ENCODE data around the gene CPA2.
A peak's percentile ranks its signal among the peaks of the same experiment; 100 is the strongest.

The CPA2 gene

GRCh38 chr7:130275826-130276297, 9.2 kb downstream of the CPA2 start:
- Histone ChIP-seq H3K4me2 (ENCODE audit: insufficient read depth, low read length, poor library complexity, severe bottlenecking) (no peak overlapping the region), H3K18ac (ENCODE audit: low read length) (no peak overlapping the region), H2AK5ac (ENCODE audit: low read depth, low read length) (no peak overlapping the region), H3K27me3 (ENCODE audit: control insufficient read depth in 3 of 3, insufficient read depth in 3 of 3, low read depth in 1 of 3, low read length in 3 of 3) (no peaks in the 10 kb centered on the region), H3K27ac (replicated peaks; ENCODE audit: low read length) (peak overlapping the region; percentile 48), H3K36me3 (replicated peaks in 1 of 2; ENCODE audit: control insufficient read depth in 2 of 2, insufficient read depth in 2 of 2, low read length in 2 of 2) (no peaks in the 10 kb centered on the region), H3K4me3 (ENCODE audit: low read length in 2 of 2) (no peak overlapping the region), H2AFZ (ENCODE audit: low read length) (no peak overlapping the region), H3K9me3 (replicated peaks in 1 of 2; ENCODE audit: control insufficient read depth in 2 of 2, insufficient read depth in 1 of 2, low read depth in 1 of 2, low read length in 2 of 2) (peaks cover 2 to 21% of the 10 kb centered on the region in 2 donors), H3K4me1 (ENCODE audit: control insufficient read depth in 2 of 2, insufficient read depth in 1 of 2, low read depth in 1 of 2, low read length in 2 of 2) (peaks cover 22 to 26% of the 10 kb centered on the region in 2 donors), H3K23ac (ENCODE audit: low read depth, low read length, poor library complexity) (no peak overlapping the region), H3K9ac (ENCODE audit: low read depth, low read length, poor library complexity) (no peak overlapping the region), H4K8ac (ENCODE audit: low read depth, low read length) (no peak overlapping the region), H2BK15ac (ENCODE audit: low read length) (no peak overlapping the region), H2BK12ac (ENCODE audit: low read length) (no peak overlapping the region), H4K91ac (ENCODE audit: low read depth, low read length, poor library complexity) (no peak overlapping the region), H3K79me1 (ENCODE audit: low read depth, low read length) (no peaks in the 10 kb centered on the region), H2BK5ac (ENCODE audit: low read length) (no peak overlapping the region), H2BK120ac (ENCODE audit: low read depth, low read length) (no peak overlapping the region), H3K14ac (ENCODE audit: low read length) (no peak overlapping the region), H3K4ac (ENCODE audit: low read length) (no peak overlapping the region)
- WGBS, 2 donors (ENCODE audit: extremely low coverage in 2 of 2, insufficient read length in 2 of 2, insufficient replicate concordance in 1 of 2), result no CpG with 5 or more reads among the region's 5 CpGs
- DNase-seq (ENCODE audit: low spot score), result no peak

GRCh38 chr7:130276796-130277762, 10.4 kb downstream of the CPA2 start:
- no CpG with 5 or more reads among the region's 10 CpGs for WGBS, 2 donors (ENCODE audit: extremely low coverage in 2 of 2, insufficient read length in 2 of 2, insufficient replicate concordance in 1 of 2)
- Histone ChIP-seq H3K4me3 (ENCODE audit: low read length in 2 of 2) (no peak overlapping the region), H3K9me3 (replicated peaks in 1 of 2; ENCODE audit: control insufficient read depth in 2 of 2, insufficient read depth in 1 of 2, low read depth in 1 of 2, low read length in 2 of 2) (peaks cover 0 to 15% of the 10 kb centered on the region in 2 donors)

GRCh38 chr7:130277763-130278643, 11.3 kb downstream of the CPA2 start:
- no peak overlapping the region for H4K91ac ChIP-seq (ENCODE audit: low read depth, low read length, poor library complexity)
- H3K4me3 ChIP-seq (ENCODE audit: low read length in 2 of 2), result no peak overlapping the region
- peak overlapping the region; percentile 27 for H2AFZ ChIP-seq (ENCODE audit: low read length)
- WGBS, 2 donors (ENCODE audit: extremely low coverage in 2 of 2, insufficient read length in 2 of 2, insufficient replicate concordance in 1 of 2), result no CpG with 5 or more reads among the region's 15 CpGs
- no peak overlapping the region for H3K27ac ChIP-seq (replicated peaks; ENCODE audit: low read length)
- H3K4ac ChIP-seq (ENCODE audit: low read length), result no peak overlapping the region
- H3K36me3 ChIP-seq (replicated peaks in 1 of 2; ENCODE audit: control insufficient read depth in 2 of 2, insufficient read depth in 2 of 2, low read length in 2 of 2), result no peaks in the 10 kb centered on the region
- H3K14ac ChIP-seq (ENCODE audit: low read length), result no peak overlapping the region
- peak overlapping the region; percentile 9 for H2AK5ac ChIP-seq (ENCODE audit: low read depth, low read length)
- H3K79me1 ChIP-seq (ENCODE audit: low read depth, low read length), result no peaks in the 10 kb centered on the region
- H3K4me2 ChIP-seq (ENCODE audit: insufficient read depth, low read length, poor library complexity, severe bottlenecking), result no peak overlapping the region
- H3K9me3 ChIP-seq (replicated peaks in 1 of 2; ENCODE audit: control insufficient read depth in 2 of 2, insufficient read depth in 1 of 2, low read depth in 1 of 2, low read length in 2 of 2), result peaks cover 0 to 11% of the 10 kb centered on the region in 2 donors
- no peak overlapping the region for H2BK12ac ChIP-seq (ENCODE audit: low read length)
- H2BK120ac ChIP-seq (ENCODE audit: low read depth, low read length), result no peak overlapping the region
- H3K27me3 ChIP-seq (ENCODE audit: control insufficient read depth in 3 of 3, insufficient read depth in 3 of 3, low read depth in 1 of 3, low read length in 3 of 3), result no peaks in the 10 kb centered on the region
- peak; percentile 24 for DNase-seq (ENCODE audit: low spot score)
- peaks cover 11 to 13% of the 10 kb centered on the region in 2 donors for H3K4me1 ChIP-seq (ENCODE audit: control insufficient read depth in 2 of 2, insufficient read depth in 1 of 2, low read depth in 1 of 2, low read length in 2 of 2)
- no peak overlapping the region for H4K8ac ChIP-seq (ENCODE audit: low read depth, low read length)
- H3K18ac ChIP-seq (ENCODE audit: low read length), result peak overlapping the region; percentile 91
- no peak overlapping the region for H3K23ac ChIP-seq (ENCODE audit: low read depth, low read length, poor library complexity)
- no peak overlapping the region for H2BK5ac ChIP-seq (ENCODE audit: low read length)
- H3K9ac ChIP-seq (ENCODE audit: low read depth, low read length, poor library complexity), result no peak overlapping the region
- H2BK15ac ChIP-seq (ENCODE audit: low read length), result peak overlapping the region; percentile 64

More at GRCh38 chr7:130276796-130277762, 10.4 kb downstream of the CPA2 start:
- Histone ChIP-seq H2AK5ac (ENCODE audit: low read depth, low read length) (peak overlapping the region; percentile 9), H3K4me1 (ENCODE audit: control insufficient read depth in 2 of 2, insufficient read depth in 1 of 2, low read depth in 1 of 2, low read length in 2 of 2) (peaks cover 19 to 21% of the 10 kb centered on the region in 2 donors), H2BK5ac (ENCODE audit: low read length) (no peak overlapping the region), H3K4ac (ENCODE audit: low read length) (no peak overlapping the region), H2AFZ (ENCODE audit: low read length) (no peak overlapping the region), H2BK15ac (ENCODE audit: low read length) (peak overlapping the region; percentile 64), H2BK12ac (ENCODE audit: low read length) (no peak overlapping the region), H3K36me3 (replicated peaks in 1 of 2; ENCODE audit: control insufficient read depth in 2 of 2, insufficient read depth in 2 of 2, low read length in 2 of 2) (no peaks in the 10 kb centered on the region), H3K27me3 (ENCODE audit: control insufficient read depth in 3 of 3, insufficient read depth in 3 of 3, low read depth in 1 of 3, low read length in 3 of 3) (no peaks in the 10 kb centered on the region), H4K91ac (ENCODE audit: low read depth, low read length, poor library complexity) (no peak overlapping the region), H3K18ac (ENCODE audit: low read length) (peak overlapping the region; percentile 50), H3K14ac (ENCODE audit: low read length) (no peak overlapping the region), H3K79me1 (ENCODE audit: low read depth, low read length) (no peaks in the 10 kb centered on the region), H4K8ac (ENCODE audit: low read depth, low read length) (no peak overlapping the region), H3K4me2 (ENCODE audit: insufficient read depth, low read length, poor library complexity, severe bottlenecking) (no peak overlapping the region), H3K9ac (ENCODE audit: low read depth, low read length, poor library complexity) (no peak overlapping the region), H3K27ac (replicated peaks; ENCODE audit: low read length) (no peak overlapping the region), H2BK120ac (ENCODE audit: low read depth, low read length) (no peak overlapping the region), H3K23ac (ENCODE audit: low read depth, low read length, poor library complexity) (no peak overlapping the region)
- DNase-seq (ENCODE audit: low spot score), result no peak

GRCh38 chr7:130278860-130279259, 12.2 kb downstream of the CPA2 start:
- Histone ChIP-seq H3K27ac (replicated peaks; ENCODE audit: low read length) (no peak overlapping the region), H3K27me3 (ENCODE audit: control insufficient read depth in 3 of 3, insufficient read depth in 3 of 3, low read depth in 1 of 3, low read length in 3 of 3) (no peaks in the 10 kb centered on the region), H3K4ac (ENCODE audit: low read length) (no peak overlapping the region), H3K18ac (ENCODE audit: low read length) (no peak overlapping the region), H3K9ac (ENCODE audit: low read depth, low read length, poor library complexity) (no peak overlapping the region), H2BK15ac (ENCODE audit: low read length) (no peak overlapping the region), H3K36me3 (replicated peaks in 1 of 2; ENCODE audit: control insufficient read depth in 2 of 2, insufficient read depth in 2 of 2, low read length in 2 of 2) (no peaks in the 10 kb centered on the region), H3K23ac (ENCODE audit: low read depth, low read length, poor library complexity) (no peak overlapping the region), H2BK120ac (ENCODE audit: low read depth, low read length) (no peak overlapping the region), H4K8ac (ENCODE audit: low read depth, low read length) (no peak overlapping the region), H2BK12ac (ENCODE audit: low read length) (no peak overlapping the region), H3K79me1 (ENCODE audit: low read depth, low read length) (no peaks in the 10 kb centered on the region), H3K4me1 (ENCODE audit: control insufficient read depth in 2 of 2, insufficient read depth in 1 of 2, low read depth in 1 of 2, low read length in 2 of 2) (peaks cover 9 to 11% of the 10 kb centered on the region in 2 donors), H3K9me3 (replicated peaks in 1 of 2; ENCODE audit: control insufficient read depth in 2 of 2, insufficient read depth in 1 of 2, low read depth in 1 of 2, low read length in 2 of 2) (peaks cover 0 to 11% of the 10 kb centered on the region in 2 donors), H3K4me3 (ENCODE audit: low read length in 2 of 2) (no peak overlapping the region), H3K14ac (ENCODE audit: low read length) (no peak overlapping the region), H3K4me2 (ENCODE audit: insufficient read depth, low read length, poor library complexity, severe bottlenecking) (no peak overlapping the region), H4K91ac (ENCODE audit: low read depth, low read length, poor library complexity) (no peak overlapping the region), H2AFZ (ENCODE audit: low read length) (no peak overlapping the region), H2AK5ac (ENCODE audit: low read depth, low read length) (no peak overlapping the region), H2BK5ac (ENCODE audit: low read length) (no peak overlapping the region)
- no peak for DNase-seq (ENCODE audit: low spot score)
